ENCODE measurements around the gene KIF25.

Gene KIF25

DNA sequence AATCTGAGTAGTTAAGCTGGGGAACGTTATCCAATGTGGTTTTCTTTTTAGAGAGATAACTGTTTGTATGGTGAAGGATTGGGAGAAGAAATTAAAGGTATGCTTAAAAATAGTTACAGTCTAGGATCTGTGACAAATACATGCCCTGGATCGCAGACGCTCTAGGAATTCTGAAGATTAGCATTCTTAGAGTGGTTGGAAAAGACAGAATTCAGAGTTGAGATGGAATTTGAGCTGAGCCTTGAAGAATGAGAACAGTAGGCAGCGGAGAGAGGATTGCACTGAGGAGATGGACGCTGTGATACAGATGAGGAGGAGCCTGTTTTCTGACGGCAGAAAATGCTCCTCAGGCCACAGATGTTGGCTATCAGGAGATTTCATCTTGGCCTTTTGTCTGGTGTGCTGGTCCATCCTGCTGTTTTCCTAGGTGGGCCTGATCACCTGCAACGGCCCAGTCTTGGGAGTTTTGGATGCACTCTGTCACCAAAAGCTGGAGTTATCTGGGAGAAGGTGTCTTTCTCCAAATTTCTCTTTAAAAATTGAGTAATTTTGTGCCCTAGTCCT lies 48.3 kb upstream of the KIF25 start:
- Histone ChIP-seq H3K27me3 (ENCODE audit: low read length) (no peaks in the 10 kb centered on the region), H3K9me3 (ENCODE audit: insufficient read depth, low read length) (no peaks in the 10 kb centered on the region), H3F3A (ENCODE audit: insufficient read depth) (no peaks in the 10 kb centered on the region), H3K79me2 (ENCODE audit: insufficient read depth, low read length) (no peaks in the 10 kb centered on the region), H3K36me3 (ENCODE audit: low read length) (peaks cover under 1% of the 10 kb centered on the region; the same call in 1 of the 2 replicates), H3K27ac (ENCODE audit: low read depth, low read length) (no peak overlapping the region), H3K9me2 (replicated peaks; ENCODE audit: insufficient read depth, low read length) (no peaks in the 10 kb centered on the region), H3K4me3 (ENCODE audit: insufficient read depth, low read length, poor library complexity, severe bottlenecking) (no peak overlapping the region), H2AFZ (ENCODE audit: low read depth, low read length, severe bottlenecking) (no peak overlapping the region), H3K4me2 (ENCODE audit: low read depth, low read length, poor library complexity, severe bottlenecking) (no peak overlapping the region), H4K20me1 (ENCODE audit: low read depth, low read length) (no peaks in the 10 kb centered on the region), H3K9ac (ENCODE audit: low read length) (no peak overlapping the region)
- TF ChIP-seq CTCF (IDR thresholded peaks at IDR 0.05; ENCODE audit: insufficient read depth, low read length, poor library complexity, severe bottlenecking): no peak
- TF ChIP-seq EZH2phosphoT487 (conservative IDR thresholded peaks at IDR 0.05; ENCODE audit: low read length): no peak

GRCh38 chr6:167951781-167952511 lies 45.5 kb upstream of the KIF25 start:
- Histone ChIP-seq H3K27ac (ENCODE audit: low read depth, low read length) (no peak overlapping the region), H2AFZ (ENCODE audit: low read depth, low read length, severe bottlenecking) (no peak overlapping the region), H3K9ac (ENCODE audit: low read length) (no peak overlapping the region), H3K27me3 (ENCODE audit: low read length) (no peaks in the 10 kb centered on the region), H3K79me2 (ENCODE audit: insufficient read depth, low read length) (no peaks in the 10 kb centered on the region), H3K36me3 (ENCODE audit: low read length) (no peaks in the 10 kb centered on the region), H3F3A (ENCODE audit: insufficient read depth) (no peaks in the 10 kb centered on the region), H3K9me3 (ENCODE audit: insufficient read depth, low read length) (no peaks in the 10 kb centered on the region), H3K4me2 (ENCODE audit: low read depth, low read length, poor library complexity, severe bottlenecking) (no peak overlapping the region), H3K9me2 (replicated peaks; ENCODE audit: insufficient read depth, low read length) (no peaks in the 10 kb centered on the region), H4K20me1 (ENCODE audit: low read depth, low read length) (no peaks in the 10 kb centered on the region), H3K4me3 (ENCODE audit: insufficient read depth, low read length, poor library complexity, severe bottlenecking) (no peak overlapping the region)
- TF ChIP-seq CTCF (IDR thresholded peaks at IDR 0.05; ENCODE audit: insufficient read depth, low read length, poor library complexity, severe bottlenecking): no peak
- TF ChIP-seq EZH2phosphoT487 (conservative IDR thresholded peaks at IDR 0.05; ENCODE audit: low read length): no peak

- TF ChIP-seq EZH2phosphoT487 (conservative IDR thresholded peaks at IDR 0.05; ENCODE audit: low read length) (no peak), CTCF (IDR thresholded peaks at IDR 0.05; ENCODE audit: insufficient read depth, low read length, poor library complexity, severe bottlenecking) (no peak)
- Histone ChIP-seq H3K9ac (ENCODE audit: low read length) (no peak overlapping the region), H3F3A (ENCODE audit: insufficient read depth) (no peaks in the 10 kb centered on the region), H3K9me3 (ENCODE audit: insufficient read depth, low read length) (no peaks in the 10 kb centered on the region), H3K27ac (ENCODE audit: low read depth, low read length) (no peak overlapping the region), H3K36me3 (ENCODE audit: low read length) (no peaks in the 10 kb centered on the region), H2AFZ (ENCODE audit: low read depth, low read length, severe bottlenecking) (no peak overlapping the region), H3K9me2 (replicated peaks; ENCODE audit: insufficient read depth, low read length) (no peaks in the 10 kb centered on the region), H3K27me3 (ENCODE audit: low read length) (no peaks in the 10 kb centered on the region), H3K4me2 (ENCODE audit: low read depth, low read length, poor library complexity, severe bottlenecking) (no peak overlapping the region), H3K4me3 (ENCODE audit: insufficient read depth, low read length, poor library complexity, severe bottlenecking) (no peak overlapping the region), H3K79me2 (ENCODE audit: insufficient read depth, low read length) (no peaks in the 10 kb centered on the region), H4K20me1 (ENCODE audit: low read depth, low read length) (no peaks in the 10 kb centered on the region)
These were observed 45.0 kb upstream of the KIF25 start for GRCh38 chr6:167952512-167952859.

Measured in SU-DHL-6 (cell line).